ENCODE results near the gene DLG5. TPM values are rescaled to one million over a fixed set of nuclear protein-coding genes. Genes with fewer than 3 reads are reported as not detected.

DLG5 gene
- polyA plus RNA-seq, 1 of the 3 experiments (the other 2 are of a cell fraction), result 31.3 TPM

- TF ChIP-seq, protein P1, sequence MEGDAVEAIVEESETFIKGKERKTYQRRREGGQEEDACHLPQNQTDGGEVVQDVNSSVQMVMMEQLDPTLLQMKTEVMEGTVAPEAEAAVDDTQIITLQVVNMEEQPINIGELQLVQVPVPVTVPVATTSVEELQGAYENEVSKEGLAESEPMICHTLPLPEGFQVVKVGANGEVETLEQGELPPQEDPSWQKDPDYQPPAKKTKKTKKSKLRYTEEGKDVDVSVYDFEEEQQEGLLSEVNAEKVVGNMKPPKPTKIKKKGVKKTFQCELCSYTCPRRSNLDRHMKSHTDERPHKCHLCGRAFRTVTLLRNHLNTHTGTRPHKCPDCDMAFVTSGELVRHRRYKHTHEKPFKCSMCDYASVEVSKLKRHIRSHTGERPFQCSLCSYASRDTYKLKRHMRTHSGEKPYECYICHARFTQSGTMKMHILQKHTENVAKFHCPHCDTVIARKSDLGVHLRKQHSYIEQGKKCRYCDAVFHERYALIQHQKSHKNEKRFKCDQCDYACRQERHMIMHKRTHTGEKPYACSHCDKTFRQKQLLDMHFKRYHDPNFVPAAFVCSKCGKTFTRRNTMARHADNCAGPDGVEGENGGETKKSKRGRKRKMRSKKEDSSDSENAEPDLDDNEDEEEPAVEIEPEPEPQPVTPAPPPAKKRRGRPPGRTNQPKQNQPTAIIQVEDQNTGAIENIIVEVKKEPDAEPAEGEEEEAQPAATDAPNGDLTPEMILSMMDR (IDR thresholded peaks at IDR 0.05), result no peak
These were observed 137.5 kb downstream of the DLG5 start (continued) for GRCh38 chr10:77789016-77789415.

DNA sequence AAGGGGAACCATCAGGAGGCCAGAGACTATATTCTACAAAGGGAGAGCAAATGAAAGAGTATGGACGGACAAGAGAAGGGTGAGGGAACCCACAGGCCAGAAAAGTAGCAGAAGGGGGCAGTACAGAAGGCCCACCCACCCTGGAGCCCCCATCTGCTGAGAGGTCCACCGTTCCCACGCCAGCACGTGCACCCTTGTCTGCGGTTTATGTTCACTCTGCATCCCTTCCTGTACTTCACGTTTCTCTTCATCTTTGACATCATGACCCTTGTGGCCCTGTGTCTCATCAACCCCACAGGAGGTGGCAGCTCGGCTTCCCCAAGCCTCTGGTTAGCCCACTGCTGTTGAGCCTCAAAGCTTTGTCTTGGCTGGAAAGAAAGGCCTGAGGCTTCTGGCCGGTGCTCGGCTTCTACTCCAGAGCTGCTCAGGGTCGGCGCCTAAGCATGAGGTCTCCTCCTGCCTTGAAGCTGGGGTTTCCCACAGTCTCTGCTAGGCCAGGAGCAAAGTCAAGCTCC, 138.0 kb downstream of the DLG5 start:
- CTCF ChIA-PET, result no interaction called here
- Histone ChIP-seq H3F3A (replicated peaks; ENCODE audit: insufficient read depth) (no peaks in the 10 kb centered on the region), H3K27me3 (ENCODE audit: insufficient read depth) (no peaks in the 10 kb centered on the region), H3K79me2 (ENCODE audit: insufficient read depth) (no peaks in the 10 kb centered on the region), H3K4me3 (ENCODE audit: low read depth in 2 of 2, low read length in 1 of 2) (no peak overlapping the region), H2AFZ (ENCODE audit: low read depth) (no peak overlapping the region), H4K20me1 (ENCODE audit: insufficient read depth) (no peaks in the 10 kb centered on the region), H3K9me3 (no peaks in the 10 kb centered on the region), H3K9ac (no peak overlapping the region), H3K36me3 (replicated peaks in 1 of 2; ENCODE audit: control insufficient read depth in 1 of 2, insufficient read depth in 2 of 2, low read length in 1 of 2) (peaks cover 30 to 50% of the 10 kb centered on the region in 2 experiments), H3K4me2 (no peak overlapping the region), H3K9me2 (no peaks in the 10 kb centered on the region), H3K27ac (ENCODE audit: low read depth in 2 of 2, low read length in 1 of 2) (no peak overlapping the region), H3K4me1 (ENCODE audit: control insufficient read depth in 1 of 2, insufficient read depth in 2 of 2, low read depth in 1 of 2, low read length in 1 of 2) (peaks cover 0 to 4% of the 10 kb centered on the region in 2 experiments; a peak in 2 of 4 replicates)
- POLR2A ChIA-PET, result no interaction called here
- TF ChIP-seq GABPA (IDR thresholded peaks at IDR 0.05; ENCODE audit: low read depth), result no peak
- TF ChIP-seq CHD2 (IDR thresholded peaks at IDR 0.05; ENCODE audit: low read length, partially characterized antibody), result no peak
- TF ChIP-seq MEF2A (IDR thresholded peaks at IDR 0.05; ENCODE audit: borderline replicate concordance, low read depth), result no peak
- no peak for TF ChIP-seq YY1 (IDR thresholded peaks at IDR 0.05; ENCODE audit: low read depth)
- no peak for TF ChIP-seq SMC3 (IDR thresholded peaks at IDR 0.05; ENCODE audit: low read depth, low read length)
- no peak for TF ChIP-seq FOXJ3 (CRISPR knock-in tag; IDR thresholded peaks at IDR 0.05)
- no peak for TF ChIP-seq FOSL2 (IDR thresholded peaks at IDR 0.05; ENCODE audit: borderline replicate concordance, low read depth)
- TF ChIP-seq RFX5 (IDR thresholded peaks at IDR 0.05; ENCODE audit: low read length), result no peak
- TF ChIP-seq, protein P1 (IDR thresholded peaks at IDR 0.05), result no peak
- WGBS (ENCODE audit: low lambda C conversion rate), result 99% methylated on average over 11 of the region's 11 CpGs
- DNase-seq, result no peak

DNA sequence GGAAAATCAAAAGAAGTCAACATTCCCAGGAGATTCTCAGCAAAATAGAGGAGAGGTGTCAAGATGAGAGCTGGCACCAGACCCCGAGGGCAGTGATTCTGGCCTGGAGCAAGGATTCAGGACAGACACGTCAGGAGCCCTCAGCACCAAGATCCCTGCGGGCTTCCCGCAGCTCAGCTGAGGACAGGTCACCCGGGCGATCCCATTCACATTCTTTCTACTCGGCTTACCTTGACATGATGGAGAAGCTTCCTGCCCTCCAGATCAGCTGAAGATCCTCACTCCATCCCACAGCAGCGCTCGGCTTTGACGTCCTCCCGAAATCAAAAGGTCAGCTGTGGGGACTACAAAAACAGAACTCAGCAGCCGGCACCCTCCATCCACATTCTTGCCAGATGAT, 139.1 kb downstream of the DLG5 start:
- Histone ChIP-seq H3K27me3 (ENCODE audit: insufficient read depth) (no peaks in the 10 kb centered on the region), H3K36me3 (replicated peaks in 1 of 2; ENCODE audit: control insufficient read depth in 1 of 2, insufficient read depth in 2 of 2, low read length in 1 of 2) (peaks cover 39 to 48% of the 10 kb centered on the region in 2 experiments), H3K4me3 (ENCODE audit: low read depth in 2 of 2, low read length in 1 of 2) (no peak overlapping the region), H3K4me2 (no peak overlapping the region), H3K79me2 (ENCODE audit: insufficient read depth) (no peaks in the 10 kb centered on the region), H3F3A (replicated peaks; ENCODE audit: insufficient read depth) (no peaks in the 10 kb centered on the region), H3K27ac (ENCODE audit: low read depth in 2 of 2, low read length in 1 of 2) (no peak overlapping the region), H3K9me2 (no peaks in the 10 kb centered on the region), H3K9me3 (no peaks in the 10 kb centered on the region), H3K9ac (no peak overlapping the region), H3K4me1 (ENCODE audit: control insufficient read depth in 1 of 2, insufficient read depth in 2 of 2, low read depth in 1 of 2, low read length in 1 of 2) (peaks cover 0 to 4% of the 10 kb centered on the region in 2 experiments; a peak in 2 of 4 replicates), H4K20me1 (ENCODE audit: insufficient read depth) (no peaks in the 10 kb centered on the region), H2AFZ (ENCODE audit: low read depth) (no peak overlapping the region)
- ChIA-PET CTCF (no interaction called here), POLR2A (no interaction called here)
- no peak for TF ChIP-seq JUND (IDR thresholded peaks at IDR 0.05)
- TF ChIP-seq, protein P1 (IDR thresholded peaks at IDR 0.05), result no peak
- 92% methylated on average over 12 of the region's 12 CpGs for WGBS (ENCODE audit: low lambda C conversion rate)
- no peak for DNase-seq
